ENCODE data around the gene ZNF555. TPM values are rescaled to one million over a fixed set of nuclear protein-coding genes. Genes with fewer than 3 reads are reported as not detected.

ZNF555 gene
- total RNA-seq, 1 donor from 2014 or later = 5.9 TPM

DNA sequence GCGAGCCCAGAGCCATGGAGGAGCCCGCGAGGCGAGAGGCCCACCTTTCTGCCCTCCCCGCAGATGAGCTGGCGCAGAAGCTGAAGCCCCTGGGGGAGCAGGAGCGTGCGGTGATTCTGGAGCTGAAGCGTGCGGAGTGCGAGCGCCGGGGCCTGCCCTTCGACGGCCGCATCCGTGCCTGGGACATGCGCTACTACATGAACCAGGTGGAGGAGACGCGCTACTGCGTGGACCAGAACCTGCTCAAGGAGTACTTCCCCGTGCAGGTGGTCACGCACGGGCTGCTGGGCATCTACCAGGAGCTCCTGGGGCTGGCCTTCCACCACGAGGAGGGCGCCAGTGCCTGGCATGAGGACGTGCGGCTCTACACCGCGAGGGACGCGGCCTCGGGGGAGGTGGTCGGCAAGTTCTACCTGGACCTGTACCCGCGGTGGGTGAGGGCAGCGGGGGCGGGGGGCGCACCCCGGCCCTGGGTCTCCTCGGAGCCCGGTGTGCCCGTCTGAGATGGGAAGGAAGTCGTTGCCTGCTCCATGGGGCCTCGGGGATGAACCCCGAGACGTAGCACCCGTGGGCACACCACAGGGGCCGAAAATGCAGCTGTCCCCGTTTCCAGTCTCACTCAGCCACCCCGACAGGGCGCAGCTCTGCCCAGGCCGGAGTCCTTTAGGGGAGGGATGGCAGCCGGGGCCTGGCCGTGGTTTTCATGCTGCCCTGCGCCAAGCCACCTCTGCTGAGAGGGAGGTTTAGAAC is 33.7 kb upstream of the ZNF555 start:
- peaks cover 7% of the 10 kb centered on the region for H3K36me3 Mint-ChIP-seq (ENCODE audit: unreplicated experiment)
- no peaks in the 10 kb centered on the region for H3K9me3 Mint-ChIP-seq (ENCODE audit: unreplicated experiment)
- H3K27ac Mint-ChIP-seq (ENCODE audit: unreplicated experiment) = no peak overlapping the region
- DNase-seq (ENCODE audit: extremely low spot score, unreplicated experiment) = peak; percentile 84
- no peak overlapping the region for H3K4me3 Mint-ChIP-seq (ENCODE audit: unreplicated experiment)
- H3K27me3 Mint-ChIP-seq (ENCODE audit: unreplicated experiment) = no peaks in the 10 kb centered on the region
- H3K4me1 Mint-ChIP-seq (ENCODE audit: unreplicated experiment) = no peaks in the 10 kb centered on the region
- TF ChIP-seq, protein P1, sequence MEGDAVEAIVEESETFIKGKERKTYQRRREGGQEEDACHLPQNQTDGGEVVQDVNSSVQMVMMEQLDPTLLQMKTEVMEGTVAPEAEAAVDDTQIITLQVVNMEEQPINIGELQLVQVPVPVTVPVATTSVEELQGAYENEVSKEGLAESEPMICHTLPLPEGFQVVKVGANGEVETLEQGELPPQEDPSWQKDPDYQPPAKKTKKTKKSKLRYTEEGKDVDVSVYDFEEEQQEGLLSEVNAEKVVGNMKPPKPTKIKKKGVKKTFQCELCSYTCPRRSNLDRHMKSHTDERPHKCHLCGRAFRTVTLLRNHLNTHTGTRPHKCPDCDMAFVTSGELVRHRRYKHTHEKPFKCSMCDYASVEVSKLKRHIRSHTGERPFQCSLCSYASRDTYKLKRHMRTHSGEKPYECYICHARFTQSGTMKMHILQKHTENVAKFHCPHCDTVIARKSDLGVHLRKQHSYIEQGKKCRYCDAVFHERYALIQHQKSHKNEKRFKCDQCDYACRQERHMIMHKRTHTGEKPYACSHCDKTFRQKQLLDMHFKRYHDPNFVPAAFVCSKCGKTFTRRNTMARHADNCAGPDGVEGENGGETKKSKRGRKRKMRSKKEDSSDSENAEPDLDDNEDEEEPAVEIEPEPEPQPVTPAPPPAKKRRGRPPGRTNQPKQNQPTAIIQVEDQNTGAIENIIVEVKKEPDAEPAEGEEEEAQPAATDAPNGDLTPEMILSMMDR (IDR thresholded peaks at IDR 0.05) = no peak

DNA sequence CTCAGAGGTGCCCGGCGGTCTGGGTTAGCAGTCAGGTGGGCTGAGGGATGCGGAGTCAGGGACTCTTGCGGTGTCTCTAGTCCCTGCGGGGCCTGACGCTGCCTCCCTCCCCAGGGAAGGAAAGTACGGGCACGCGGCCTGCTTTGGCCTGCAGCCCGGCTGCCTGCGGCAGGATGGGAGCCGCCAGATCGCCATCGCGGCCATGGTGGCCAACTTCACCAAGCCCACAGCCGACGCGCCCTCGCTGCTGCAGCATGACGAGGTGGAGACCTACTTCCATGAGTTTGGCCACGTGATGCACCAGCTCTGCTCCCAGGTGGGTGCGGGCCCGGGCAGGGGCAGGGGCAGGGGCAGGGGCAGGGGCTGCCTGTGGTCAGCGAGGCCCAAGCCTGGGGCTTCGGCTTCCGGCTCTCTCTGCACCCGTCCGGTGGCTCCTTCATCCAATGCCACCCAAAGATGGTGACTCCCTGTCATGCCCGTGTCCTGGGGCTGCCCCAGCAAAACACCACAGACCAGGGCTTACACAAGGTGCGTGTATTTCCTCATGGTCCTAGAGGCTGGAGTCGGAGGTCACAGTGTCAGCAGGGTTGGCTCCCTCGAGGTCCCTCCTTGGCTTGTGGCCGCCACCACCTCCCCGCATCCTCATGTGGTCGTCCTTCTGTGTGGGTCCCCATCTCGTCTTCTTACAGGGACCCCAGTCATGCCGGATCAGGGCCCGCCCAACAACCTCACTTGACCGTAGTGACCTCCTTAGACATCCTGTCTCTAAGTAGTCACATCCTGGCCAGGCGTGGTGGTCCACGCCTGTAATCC is 32.9 kb upstream of the ZNF555 start:
- Mint-ChIP-seq H3K4me1 (ENCODE audit: unreplicated experiment) (no peaks in the 10 kb centered on the region), H3K27ac (ENCODE audit: unreplicated experiment) (no peak overlapping the region), H3K4me3 (ENCODE audit: unreplicated experiment) (no peak overlapping the region), H3K36me3 (ENCODE audit: unreplicated experiment) (peaks cover 5% of the 10 kb centered on the region), H3K27me3 (ENCODE audit: unreplicated experiment) (no peaks in the 10 kb centered on the region), H3K9me3 (ENCODE audit: unreplicated experiment) (no peaks in the 10 kb centered on the region)
- TF ChIP-seq, protein P1 (IDR thresholded peaks at IDR 0.05) = no peak
- peak; percentile 81 for DNase-seq (ENCODE audit: extremely low spot score, unreplicated experiment)

DNA sequence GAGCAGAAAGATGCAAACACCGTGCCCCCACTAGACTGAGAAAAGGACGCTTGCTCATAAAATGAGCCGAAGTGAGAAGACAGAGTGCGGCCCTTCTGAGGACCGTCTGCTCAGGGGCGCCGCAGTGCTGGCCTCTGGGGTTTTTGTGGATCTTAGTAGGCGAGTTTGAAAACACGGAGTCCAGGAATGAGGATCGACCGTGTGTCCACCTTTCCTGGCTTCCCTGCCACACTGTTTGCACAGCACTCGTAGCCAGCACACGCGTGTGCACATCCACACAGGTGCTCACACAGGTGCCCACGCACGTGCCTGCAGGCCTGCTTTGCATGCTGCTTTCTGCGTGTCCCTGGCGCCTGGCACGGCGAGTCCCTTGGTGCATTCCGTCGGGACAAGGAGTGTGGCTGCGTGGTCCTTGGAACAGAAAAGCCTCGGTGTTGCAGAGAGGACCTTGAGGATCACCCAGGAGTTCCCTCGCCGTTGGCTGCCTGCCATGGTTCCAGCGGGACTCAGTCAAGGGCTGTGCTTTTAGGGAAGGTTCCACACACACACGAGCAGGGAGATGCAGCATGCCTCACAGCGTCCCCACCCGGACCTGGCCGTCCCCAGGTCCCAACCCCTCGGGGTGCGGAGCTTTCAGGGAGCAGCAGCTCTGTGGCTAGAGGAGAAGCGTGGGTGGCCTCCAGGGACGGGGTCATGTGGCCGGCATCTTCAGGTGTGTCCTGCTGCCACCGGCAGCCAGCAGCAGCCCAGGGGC is 31.7 kb upstream of the ZNF555 start:
- TF ChIP-seq, protein P1 (IDR thresholded peaks at IDR 0.05) = no peak
- DNase-seq (ENCODE audit: extremely low spot score, unreplicated experiment) = no peak
- H3K9me3 Mint-ChIP-seq (ENCODE audit: unreplicated experiment) = no peaks in the 10 kb centered on the region
- no peaks in the 10 kb centered on the region for H3K4me1 Mint-ChIP-seq (ENCODE audit: unreplicated experiment)
- H3K36me3 Mint-ChIP-seq (ENCODE audit: unreplicated experiment) = peaks cover 3% of the 10 kb centered on the region
- H3K4me3 Mint-ChIP-seq (ENCODE audit: unreplicated experiment) = no peak overlapping the region
- H3K27me3 Mint-ChIP-seq (ENCODE audit: unreplicated experiment) = no peaks in the 10 kb centered on the region
- no peak overlapping the region for H3K27ac Mint-ChIP-seq (ENCODE audit: unreplicated experiment)

DNA sequence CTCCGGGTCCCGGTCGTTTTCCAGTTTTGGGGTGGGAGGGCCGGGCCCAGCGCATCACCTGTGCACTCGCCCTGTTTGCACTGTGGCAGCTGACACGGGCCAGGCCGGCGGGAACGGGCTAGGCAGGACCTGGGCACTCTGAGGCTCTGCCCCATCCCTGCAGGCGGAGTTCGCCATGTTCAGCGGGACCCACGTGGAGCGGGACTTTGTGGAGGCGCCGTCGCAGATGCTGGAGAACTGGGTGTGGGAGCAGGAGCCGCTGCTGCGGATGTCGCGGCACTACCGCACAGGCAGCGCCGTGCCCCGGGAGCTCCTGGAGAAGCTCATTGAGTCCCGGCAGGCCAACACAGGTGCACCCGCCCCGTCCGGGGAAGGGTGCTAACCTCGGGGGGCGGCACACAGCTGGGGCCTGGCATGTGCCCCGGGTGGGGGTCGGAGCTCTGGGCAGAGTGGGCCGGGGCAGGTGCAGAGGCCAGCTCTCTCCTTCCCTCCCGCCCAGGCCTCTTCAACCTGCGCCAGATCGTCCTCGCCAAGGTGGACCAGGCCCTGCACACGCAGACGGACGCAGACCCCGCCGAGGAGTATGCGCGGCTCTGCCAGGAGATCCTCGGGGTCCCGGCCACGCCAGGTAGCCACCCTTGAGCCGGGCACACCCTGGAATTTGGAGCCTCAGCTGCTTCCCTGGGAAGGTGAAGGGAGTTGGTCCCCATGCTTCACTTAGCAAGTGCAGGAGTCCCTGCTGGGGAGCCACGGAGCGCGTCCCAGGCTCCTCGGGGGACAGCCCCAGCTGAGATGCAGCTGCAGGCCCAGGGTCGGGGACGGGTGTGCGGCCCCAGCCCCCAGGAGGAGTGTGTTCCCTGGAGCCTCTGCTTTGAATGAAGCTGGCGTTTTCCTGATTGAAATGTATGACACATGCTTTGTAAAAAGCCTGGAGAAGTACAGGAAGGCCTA is 30.9 kb upstream of the ZNF555 start:
- Mint-ChIP-seq H3K4me3 (ENCODE audit: unreplicated experiment) (no peak overlapping the region), H3K4me1 (ENCODE audit: unreplicated experiment) (no peaks in the 10 kb centered on the region), H3K9me3 (ENCODE audit: unreplicated experiment) (no peaks in the 10 kb centered on the region), H3K36me3 (ENCODE audit: unreplicated experiment) (peaks cover 3% of the 10 kb centered on the region), H3K27me3 (ENCODE audit: unreplicated experiment) (no peaks in the 10 kb centered on the region), H3K27ac (ENCODE audit: unreplicated experiment) (no peak overlapping the region)
- TF ChIP-seq, protein P1 (IDR thresholded peaks at IDR 0.05) = no peak
- no peak for DNase-seq (ENCODE audit: extremely low spot score, unreplicated experiment)
